K562 (cell line): Measurements from ENCODE around the gene GPR108. TPM values are rescaled to one million over a fixed set of nuclear protein-coding genes. Genes with fewer than 3 reads are reported as not detected.
A peak's percentile ranks its signal among the peaks of the same experiment; 100 is the strongest.

Experiments
- DPF2 ChIP-seq: fragments of 450-650 bp; IDR thresholded peaks from 2 replicates; pipeline ENCODE4 v1.6.1; 2016
- KLF1 ChIP-seq: fragments of 450-650 bp; IDR thresholded peaks from 2 replicates; pipeline ENCODE4 v1.6.1; 2016; ENCODE audit warnings: missing genetic modification characterization, missing compliant biosample characterization
- KLF16 ChIP-seq: IDR thresholded peaks from 2 replicates; pipeline ENCODE4 v1.6.1; 2016; ENCODE audit warnings: antibody characterized with exemption
- MEF2A ChIP-seq: IDR thresholded peaks from 2 replicates; pipeline ENCODE4 v1.6.1; 2011; ENCODE audit warnings: low read depth, mild to moderate bottlenecking, low read length, moderate library complexity; ENCODE audit not compliant: control insufficient read depth
- NONO ChIP-seq, 2 experiments: fragments of 200-400 bp in 1 of 2; fragments of 450-650 bp in 1 of 2; formaldehyde crosslinking in 1 of 2; IDR thresholded peaks; 2 replicates each; pipeline ENCODE4 v1.6.1; 2017; ENCODE audit warnings: low read depth in 2 of 2, mild to moderate bottlenecking in 2 of 2, moderate library complexity in 2 of 2, low read length in 1 of 2
- NR2C2 ChIP-seq, 2 experiments: fragments of 200-800 bp in 1 of 2; sonication (Bioruptor generic) in 1 of 2; sonication (generic) in 1 of 2; formaldehyde crosslinking in 1 of 2; IDR thresholded peaks; 2 replicates each; pipeline versions ENCODE4 v1.6.1 to v1.8.0; 2016 to 2022; ENCODE audit warnings: mild to moderate bottlenecking in 1 of 2, missing compliant biosample characterization in 1 of 2, missing genetic modification characterization in 1 of 2, missing genetic modification reagents in 1 of 2
- RBFOX2 ChIP-seq: fragments of 200-400 bp; formaldehyde crosslinking; IDR thresholded peaks from 2 replicates; pipeline ENCODE4 v1.6.1; 2017; ENCODE audit warnings: low read depth, mild to moderate bottlenecking, low read length, moderate library complexity
- SAFB2 ChIP-seq: fragments of 200-400 bp; formaldehyde crosslinking; IDR thresholded peaks from 2 replicates; pipeline ENCODE4 v1.6.1; 2018; ENCODE audit warnings: borderline replicate concordance, low read length, low read depth, moderate library complexity; ENCODE audit not compliant: severe bottlenecking
- SMAD3 ChIP-seq: fragments of 450-650 bp; formaldehyde crosslinking; conservative IDR thresholded peaks from 2 replicates; pipeline ENCODE4 v1.4.0; 2020; ENCODE audit warnings: mild to moderate bottlenecking
- SRF ChIP-seq, 2 experiments: fragments of 250-450, 450-650 bp in 1 of 2; sonication (Bioruptor Pico) in 1 of 2; sonication (generic) in 1 of 2; formaldehyde crosslinking; IDR thresholded peaks; 2 replicates each; pipeline versions ENCODE4 v1.5.0 to v1.5.1; 2020 to 2022; ENCODE audit warnings: mild to moderate bottlenecking in 1 of 2, missing genetic modification reagents in 1 of 2
- TBP ChIP-seq: optimal IDR thresholded peaks from 2 replicates; pipeline ENCODE3; 2011; ENCODE audit warnings: low read depth, low read length, improper control_type of control experiment
- TFAP4 ChIP-seq: sonication (generic); formaldehyde crosslinking; IDR thresholded peaks from 2 replicates; pipeline ENCODE4 v1.8.0; 2022; ENCODE audit warnings: missing genetic modification reagents, mild to moderate bottlenecking, moderate library complexity, borderline replicate concordance
- ZC3H11A ChIP-seq: IDR thresholded peaks from 2 replicates; pipeline ENCODE4 v1.6.1; 2012; ENCODE audit warnings: low read depth, low read length, improper control_type of control experiment
- ZC3H4 ChIP-seq: sonication (generic); formaldehyde crosslinking; IDR thresholded peaks from 2 replicates; pipeline ENCODE4 v1.9.0; 2021; ENCODE audit warnings: missing genetic modification reagents, borderline replicate concordance
- ZNF507 ChIP-seq: conservative IDR thresholded peaks from 2 replicates; pipeline ENCODE4 v1.6.1; 2017; ENCODE audit warnings: missing genetic modification characterization, missing compliant biosample characterization
- polyA plus RNA-seq, 8 experiments: library from polyadenylated mRNA; depleted of rRNA in 4 of 8; stranded (reverse) in 5 of 8; unstranded in 3 of 8; fragments of >200 nt; fragmentation: Nextera tagmentation in 2 of 8; fragmentation: Illumina TruSeq in 1 of 8; extraction: Ambion mirVana in 2 of 8; extraction: Trizol in 1 of 8; gene quantifications; 2 replicates each; pipeline versions ENCODE4 v1.2.1 to v1.2.3, GENCODE V29; 2011 to 2014; ENCODE audit warnings: inconsistent platforms in 1 of 8, missing spikeins in 1 of 8
- total RNA-seq, 7 experiments: library from RNA; depleted of rRNA in 6 of 7; stranded (reverse); fragments of >200 nt in 6 of 7; fragmentation: Illumina TruSeq in 2 of 7; extraction: Trizol in 2 of 7; gene quantifications; 2 replicates each; pipeline versions ENCODE4 v1.2.1 to v1.2.3, GENCODE V29; 2011 to 2021; ENCODE audit warnings: low replicate concordance in 1 of 7
- TF ChIP-seq, protein P1 (sequence below), 2 experiments: fragments of 200-800 bp in 1 of 2; sonication (Bioruptor generic) in 1 of 2; sonication (generic) in 1 of 2; formaldehyde crosslinking in 1 of 2; IDR thresholded peaks in 1 of 2; conservative IDR thresholded peaks in 1 of 2; 2 replicates each; pipeline versions ENCODE4 v1.5.0 to v1.6.1; 2016 to 2020; ENCODE audit warnings: missing compliant biosample characterization in 1 of 2, missing genetic modification characterization in 1 of 2, missing genetic modification reagents in 1 of 2
- TF ChIP-seq, protein P2 (sequence below): sonication (generic); formaldehyde crosslinking; IDR thresholded peaks from 2 replicates; pipeline ENCODE4 v1.9.0; 2022; ENCODE audit warnings: mild to moderate bottlenecking, missing genetic modification reagents
- TF ChIP-seq, protein P3 (sequence below): fragments of 250-450 bp; sonication (Bioruptor Pico); IDR thresholded peaks from 2 replicates; pipeline ENCODE4 v1.8.0; 2022; ENCODE audit warnings: moderate library complexity, mild to moderate bottlenecking, inconsistent platforms
- TF ChIP-seq, protein P4 (sequence below): fragments of 250-450 bp; sonication (Bioruptor Pico); IDR thresholded peaks from 2 replicates; pipeline ENCODE4 v1.4.0; 2020; ENCODE audit warnings: mild to moderate bottlenecking

Gene GPR108
- total and polyA plus RNA-seq, 9 of the 15 experiments (the other 6 are each of a cell fraction or from before 2014, with no cell fraction given) = 2.4 to 33.2 (median 24.4) TPM

GRCh38 chr19:6736169-6736916, 1.0 kb downstream of the GPR108 start (continued):
- TF ChIP-seq, protein P1, sequence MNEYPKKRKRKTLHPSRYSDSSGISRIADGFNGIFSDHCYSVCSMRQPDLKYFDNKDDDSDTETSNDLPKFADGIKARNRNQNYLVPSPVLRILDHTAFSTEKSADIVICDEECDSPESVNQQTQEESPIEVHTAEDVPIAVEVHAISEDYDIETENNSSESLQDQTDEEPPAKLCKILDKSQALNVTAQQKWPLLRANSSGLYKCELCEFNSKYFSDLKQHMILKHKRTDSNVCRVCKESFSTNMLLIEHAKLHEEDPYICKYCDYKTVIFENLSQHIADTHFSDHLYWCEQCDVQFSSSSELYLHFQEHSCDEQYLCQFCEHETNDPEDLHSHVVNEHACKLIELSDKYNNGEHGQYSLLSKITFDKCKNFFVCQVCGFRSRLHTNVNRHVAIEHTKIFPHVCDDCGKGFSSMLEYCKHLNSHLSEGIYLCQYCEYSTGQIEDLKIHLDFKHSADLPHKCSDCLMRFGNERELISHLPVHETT (CRISPR knock-in tag; conservative IDR thresholded peaks at IDR 0.05 in 1 of 2, IDR thresholded peaks at IDR 0.05 in 1 of 2) = no peak
- TF ChIP-seq SAFB2 = no peak
- peak; percentile 19; the same call in 1 of the 2 replicates for TF ChIP-seq KLF16
- TF ChIP-seq DPF2 = peak; percentile 26; the same call in 1 of the 2 replicates
- TF ChIP-seq, protein P2, sequence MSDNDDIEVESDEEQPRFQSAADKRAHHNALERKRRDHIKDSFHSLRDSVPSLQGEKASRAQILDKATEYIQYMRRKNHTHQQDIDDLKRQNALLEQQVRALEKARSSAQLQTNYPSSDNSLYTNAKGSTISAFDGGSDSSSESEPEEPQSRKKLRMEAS (CRISPR knock-in tag) = peak; percentile 65; the same call in 1 of the 2 replicates
- TF ChIP-seq ZNF507 (tag) = no peak
- TF ChIP-seq RBFOX2 = peak; percentile 61; the same call in 1 of the 2 replicates
- TF ChIP-seq, protein P3, sequence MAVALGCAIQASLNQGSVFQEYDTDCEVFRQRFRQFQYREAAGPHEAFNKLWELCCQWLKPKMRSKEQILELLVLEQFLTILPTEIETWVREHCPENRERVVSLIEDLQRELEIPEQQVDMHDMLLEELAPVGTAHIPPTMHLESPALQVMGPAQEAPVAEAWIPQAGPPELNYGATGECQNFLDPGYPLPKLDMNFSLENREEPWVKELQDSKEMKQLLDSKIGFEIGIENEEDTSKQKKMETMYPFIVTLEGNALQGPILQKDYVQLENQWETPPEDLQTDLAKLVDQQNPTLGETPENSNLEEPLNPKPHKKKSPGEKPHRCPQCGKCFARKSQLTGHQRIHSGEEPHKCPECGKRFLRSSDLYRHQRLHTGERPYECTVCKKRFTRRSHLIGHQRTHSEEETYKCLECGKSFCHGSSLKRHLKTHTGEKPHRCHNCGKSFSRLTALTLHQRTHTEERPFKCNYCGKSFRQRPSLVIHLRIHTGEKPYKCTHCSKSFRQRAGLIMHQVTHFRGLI (CRISPR knock-in tag) = no peak
- TF ChIP-seq, protein P4, sequence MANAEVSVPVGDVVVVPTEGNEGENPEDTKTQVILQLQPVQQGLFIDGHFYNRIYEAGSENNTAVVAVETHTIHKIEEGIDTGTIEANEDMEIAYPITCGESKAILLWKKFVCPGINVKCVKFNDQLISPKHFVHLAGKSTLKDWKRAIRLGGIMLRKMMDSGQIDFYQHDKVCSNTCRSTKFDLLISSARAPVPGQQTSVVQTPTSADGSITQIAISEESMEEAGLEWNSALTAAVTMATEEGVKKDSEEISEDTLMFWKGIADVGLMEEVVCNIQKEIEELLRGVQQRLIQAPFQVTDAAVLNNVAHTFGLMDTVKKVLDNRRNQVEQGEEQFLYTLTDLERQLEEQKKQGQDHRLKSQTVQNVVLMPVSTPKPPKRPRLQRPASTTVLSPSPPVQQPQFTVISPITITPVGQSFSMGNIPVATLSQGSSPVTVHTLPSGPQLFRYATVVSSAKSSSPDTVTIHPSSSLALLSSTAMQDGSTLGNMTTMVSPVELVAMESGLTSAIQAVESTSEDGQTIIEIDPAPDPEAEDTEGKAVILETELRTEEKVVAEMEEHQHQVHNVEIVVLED (CRISPR knock-in tag) = no peak
- TF ChIP-seq MEF2A = no peak
- no peak for TF ChIP-seq SMAD3 (CRISPR knock-in tag)
- TF ChIP-seq KLF1 = no peak
- TF ChIP-seq TBP = peak; percentile 41
- no peak for TF ChIP-seq ZC3H4
- TF ChIP-seq TFAP4 (CRISPR knock-in tag) = peak; percentile 98
- TF ChIP-seq ZC3H11A = no peak
- TF ChIP-seq NR2C2 (CRISPR knock-in tag; IDR thresholded peaks at IDR 0.05) = peak; percentile 72
- TF ChIP-seq NR2C2 (tag; IDR thresholded peaks at IDR 0.05) = no peak
- TF ChIP-seq SRF (CRISPR knock-in tag; IDR thresholded peaks at IDR 0.05) = peak in 1 of 2 experiments; percentile 53; a peak in 1 of 4 replicates
- TF ChIP-seq NONO (IDR thresholded peaks at IDR 0.05; ENCODE audit: low read depth in 2 of 2, low read length in 1 of 2) = 0 out of 4 replicates have a peak, but pooled peaks of 1 of the 2 experiments have one; percentile 62
